D721Med (cell line): ENCODE data around the gene GBP3.

Experiments used
- DNase-seq: peaks from one replicate; pipeline ENCODE4 v3.0.0; 2011; ENCODE audit warnings: low spot score; ENCODE audit not compliant: insufficient read length
- FAIRE-seq: peaks from 2 replicates; lab custom pipeline; 2011; peaks lifted over from hg19 to GRCh38; lab: Jason Lieb, UNC
- TF ChIP-seq, protein P1 (sequence below): IDR thresholded peaks from 2 replicates; pipeline ENCODE4 v1.5.1; 2012; ENCODE audit warnings: mild to moderate bottlenecking, control low read depth; ENCODE audit not compliant: insufficient read depth; ENCODE audit errors: missing control alignments

The GBP3 gene

DNA sequence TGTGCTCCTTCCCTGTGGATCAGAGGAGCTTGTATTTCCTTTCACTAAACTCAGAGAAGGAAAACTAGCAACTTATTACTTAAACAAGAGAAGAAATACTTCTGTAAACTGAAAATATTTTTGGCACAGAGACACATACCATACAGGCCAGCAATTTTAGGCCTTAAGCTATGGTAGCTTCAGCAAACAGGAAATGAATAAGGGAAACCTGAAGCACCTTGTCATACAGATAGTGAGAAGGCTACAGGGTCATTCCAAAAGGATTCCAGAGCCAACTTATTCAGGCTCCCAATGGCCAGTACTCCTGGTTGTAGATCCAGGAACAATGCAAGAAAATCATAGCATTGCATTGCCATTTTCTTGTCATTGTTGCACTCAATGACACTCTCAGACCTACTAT is 21.2 kb downstream of the GBP3 start:
- TF ChIP-seq, protein P1, sequence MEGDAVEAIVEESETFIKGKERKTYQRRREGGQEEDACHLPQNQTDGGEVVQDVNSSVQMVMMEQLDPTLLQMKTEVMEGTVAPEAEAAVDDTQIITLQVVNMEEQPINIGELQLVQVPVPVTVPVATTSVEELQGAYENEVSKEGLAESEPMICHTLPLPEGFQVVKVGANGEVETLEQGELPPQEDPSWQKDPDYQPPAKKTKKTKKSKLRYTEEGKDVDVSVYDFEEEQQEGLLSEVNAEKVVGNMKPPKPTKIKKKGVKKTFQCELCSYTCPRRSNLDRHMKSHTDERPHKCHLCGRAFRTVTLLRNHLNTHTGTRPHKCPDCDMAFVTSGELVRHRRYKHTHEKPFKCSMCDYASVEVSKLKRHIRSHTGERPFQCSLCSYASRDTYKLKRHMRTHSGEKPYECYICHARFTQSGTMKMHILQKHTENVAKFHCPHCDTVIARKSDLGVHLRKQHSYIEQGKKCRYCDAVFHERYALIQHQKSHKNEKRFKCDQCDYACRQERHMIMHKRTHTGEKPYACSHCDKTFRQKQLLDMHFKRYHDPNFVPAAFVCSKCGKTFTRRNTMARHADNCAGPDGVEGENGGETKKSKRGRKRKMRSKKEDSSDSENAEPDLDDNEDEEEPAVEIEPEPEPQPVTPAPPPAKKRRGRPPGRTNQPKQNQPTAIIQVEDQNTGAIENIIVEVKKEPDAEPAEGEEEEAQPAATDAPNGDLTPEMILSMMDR: no peak
- no peak for DNase-seq
- no peak for FAIRE-seq

DNA sequence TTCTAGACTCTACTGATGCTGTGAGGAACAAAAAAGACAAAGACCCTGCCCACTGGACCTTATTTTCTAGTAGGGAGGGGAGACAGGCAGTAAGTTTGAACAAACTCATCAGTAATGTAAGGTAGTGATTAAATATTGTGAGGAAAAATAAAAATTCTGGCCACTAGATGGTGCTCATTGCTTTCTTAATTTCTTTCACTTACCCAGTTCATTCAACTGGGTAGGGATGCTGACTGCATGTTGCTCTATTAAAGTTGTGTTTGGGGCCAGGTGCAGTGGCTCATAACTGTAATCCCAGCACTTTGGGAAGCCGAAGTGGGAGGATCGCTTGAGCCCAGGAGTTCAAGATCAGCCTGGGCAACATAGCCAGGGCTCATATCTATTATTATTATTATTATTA is 23.9 kb downstream of the GBP3 start:
- FAIRE-seq (peak; percentile 78), DNase-seq (peak; percentile 37)
- TF ChIP-seq, protein P1: peak; percentile 56

DNA sequence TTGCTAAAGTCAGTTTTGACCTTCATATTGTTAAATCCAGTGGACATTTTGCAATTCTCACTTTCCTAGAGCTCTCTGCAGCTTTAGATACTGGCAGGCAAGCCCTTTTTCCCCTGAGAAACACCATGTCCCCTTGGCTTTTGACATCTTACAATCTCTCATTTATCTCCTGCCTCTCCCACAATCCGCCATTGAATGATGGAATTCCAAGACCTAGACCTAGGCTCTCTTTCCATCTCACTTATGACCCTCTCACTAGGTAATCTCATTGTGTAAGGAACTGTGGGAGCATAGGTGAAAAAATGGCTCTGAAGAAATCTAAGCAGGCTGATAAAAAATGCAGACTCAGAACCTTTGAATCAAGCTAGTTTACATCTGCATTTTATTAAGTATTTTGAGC is 32.2 kb downstream of the GBP3 start:
- FAIRE-seq: no peak

DNA sequence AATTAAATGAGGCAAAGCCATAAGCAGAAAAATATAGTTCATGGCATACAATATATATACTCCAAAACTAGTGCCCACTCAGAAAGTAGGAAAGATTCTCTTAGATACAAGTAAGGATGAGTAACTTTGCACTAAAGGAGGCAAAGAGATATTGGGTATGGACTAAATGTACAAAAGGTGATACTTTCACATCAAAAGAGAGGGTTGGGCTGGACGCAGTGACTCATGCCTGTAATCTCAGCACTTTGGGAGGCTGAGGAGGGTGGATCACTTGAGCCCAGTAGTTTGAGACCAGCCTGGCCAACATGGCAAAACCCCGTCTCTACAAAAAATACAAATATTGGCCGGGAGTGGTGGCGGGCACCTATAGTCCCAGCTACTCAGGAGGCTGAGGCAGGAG is 37.0 kb downstream of the GBP3 start:
- TF ChIP-seq, protein P1: no peak

More for the DNA sequence above, 32.2 kb downstream of the GBP3 start:
- TF ChIP-seq, protein P1: no peak
- DNase-seq: no peak

DNA sequence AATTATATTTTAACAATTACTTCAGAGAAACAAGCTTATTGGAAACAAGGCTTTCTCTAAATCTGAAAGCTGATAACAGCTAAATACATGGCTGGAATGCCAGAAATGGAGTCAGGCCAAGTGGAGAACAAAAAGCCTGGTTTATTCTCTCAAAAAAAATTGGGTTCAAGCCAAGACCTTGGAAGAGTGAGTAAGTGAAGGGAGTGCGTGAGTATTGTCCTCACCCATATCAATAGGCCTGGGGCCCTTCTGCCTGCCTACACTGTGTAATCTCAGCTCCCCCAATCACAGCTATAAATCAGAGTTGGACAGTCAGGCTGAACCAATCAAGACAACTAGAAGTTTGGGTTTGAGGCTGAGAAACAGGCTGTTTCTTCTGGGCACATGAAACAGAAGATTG is 37.6 kb downstream of the GBP3 start:
- DNase-seq: no peak
- no peak for FAIRE-seq
- TF ChIP-seq, protein P1: no peak

More for the DNA sequence above, 37.0 kb downstream of the GBP3 start:
- DNase-seq (no peak), FAIRE-seq (no peak)

DNA sequence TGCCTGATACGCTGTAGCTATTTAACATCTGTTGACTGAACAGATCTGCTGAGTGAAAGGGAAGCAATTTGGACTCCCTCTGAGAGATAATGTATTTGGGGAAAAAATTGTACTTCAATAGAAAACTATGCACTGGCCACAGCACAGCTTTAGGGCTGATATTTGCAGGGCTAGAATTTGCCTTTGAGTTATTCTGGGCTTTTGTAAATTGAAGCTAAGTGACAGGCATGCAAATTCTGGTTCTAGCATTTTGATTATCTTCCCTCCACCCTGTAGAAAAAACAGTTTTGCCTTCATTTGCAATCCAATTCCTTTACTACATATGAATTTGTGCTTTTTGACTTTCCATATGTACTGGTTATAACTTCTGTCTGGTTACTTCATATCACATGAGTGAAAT is 38.1 kb downstream of the GBP3 start:
- no peak for FAIRE-seq
- no peak for DNase-seq
- TF ChIP-seq, protein P1: no peak

DNA sequence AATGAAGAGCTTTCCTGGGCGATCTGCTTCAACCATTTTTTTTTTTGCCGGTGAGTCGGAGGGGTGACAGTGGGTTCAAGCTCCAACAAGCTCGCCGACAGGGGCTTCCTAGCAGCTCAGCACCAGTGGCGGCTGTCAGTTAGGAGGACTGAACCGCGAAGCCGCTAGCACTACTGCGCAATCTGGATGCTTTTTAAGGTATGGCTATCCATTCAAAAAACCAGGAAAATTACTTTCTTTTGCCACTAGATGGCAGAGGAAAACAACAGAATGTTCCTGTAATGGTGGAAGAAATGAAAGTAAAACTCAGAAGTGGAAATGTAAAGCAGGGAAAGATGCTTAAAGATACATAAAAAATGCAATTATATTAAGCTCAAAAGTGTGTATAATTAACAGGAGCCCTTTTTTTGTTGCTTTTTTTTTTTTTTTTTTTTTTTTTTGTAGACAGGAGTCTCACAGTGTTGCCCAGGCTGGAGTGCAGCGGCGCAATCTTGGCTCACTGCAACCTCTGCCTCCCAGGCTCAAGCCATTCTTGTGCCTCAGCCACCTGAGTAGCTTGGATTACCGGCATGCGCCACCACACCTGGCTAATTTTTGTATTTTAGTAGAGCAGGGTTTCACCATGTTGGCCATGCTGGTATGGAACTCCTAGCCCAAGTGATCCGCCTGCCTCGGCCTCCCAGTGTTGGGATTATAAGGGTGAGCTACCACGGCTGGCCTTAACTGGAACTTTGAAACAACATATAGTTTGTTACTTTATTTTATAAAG is 38.7 kb downstream of the GBP3 start:
- FAIRE-seq (no peak), DNase-seq (no peak)
- TF ChIP-seq, protein P1: peak; percentile 45
